GM18499 (cell line): Measurements from ENCODE around the gene GLB1L.

ENCODE experiments used
- ATAC-seq: cut with Tn5 transposase; IDR thresholded peaks from one replicate; pipeline ENCODE4 v1.9.1; 2021; ENCODE audit warnings: moderate number of reproducible peaks; ENCODE audit not compliant: insufficient read depth, unreplicated experiment

The GLB1L gene

DNA sequence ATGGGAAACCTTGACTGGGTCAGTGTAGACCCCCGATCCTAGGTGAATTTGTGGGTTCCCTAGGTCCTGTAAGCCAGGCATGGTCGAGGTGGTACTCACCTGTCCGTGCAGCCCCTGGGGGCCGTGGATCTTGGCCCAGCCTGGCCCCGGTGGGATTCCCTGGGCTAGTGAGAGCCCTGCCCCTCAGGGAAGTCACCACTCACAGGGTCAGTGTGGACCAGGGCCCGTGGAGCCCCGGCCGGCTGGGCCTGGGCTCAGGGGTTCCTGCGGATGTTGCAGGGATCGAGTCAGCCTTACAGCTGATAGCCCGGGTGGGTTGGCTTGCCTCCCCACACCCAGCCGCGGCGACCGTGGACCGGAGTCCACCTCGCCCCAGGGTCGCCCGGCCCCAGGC, 16.3 kb downstream of the GLB1L start:
- peak; percentile 2 for ATAC-seq

DNA sequence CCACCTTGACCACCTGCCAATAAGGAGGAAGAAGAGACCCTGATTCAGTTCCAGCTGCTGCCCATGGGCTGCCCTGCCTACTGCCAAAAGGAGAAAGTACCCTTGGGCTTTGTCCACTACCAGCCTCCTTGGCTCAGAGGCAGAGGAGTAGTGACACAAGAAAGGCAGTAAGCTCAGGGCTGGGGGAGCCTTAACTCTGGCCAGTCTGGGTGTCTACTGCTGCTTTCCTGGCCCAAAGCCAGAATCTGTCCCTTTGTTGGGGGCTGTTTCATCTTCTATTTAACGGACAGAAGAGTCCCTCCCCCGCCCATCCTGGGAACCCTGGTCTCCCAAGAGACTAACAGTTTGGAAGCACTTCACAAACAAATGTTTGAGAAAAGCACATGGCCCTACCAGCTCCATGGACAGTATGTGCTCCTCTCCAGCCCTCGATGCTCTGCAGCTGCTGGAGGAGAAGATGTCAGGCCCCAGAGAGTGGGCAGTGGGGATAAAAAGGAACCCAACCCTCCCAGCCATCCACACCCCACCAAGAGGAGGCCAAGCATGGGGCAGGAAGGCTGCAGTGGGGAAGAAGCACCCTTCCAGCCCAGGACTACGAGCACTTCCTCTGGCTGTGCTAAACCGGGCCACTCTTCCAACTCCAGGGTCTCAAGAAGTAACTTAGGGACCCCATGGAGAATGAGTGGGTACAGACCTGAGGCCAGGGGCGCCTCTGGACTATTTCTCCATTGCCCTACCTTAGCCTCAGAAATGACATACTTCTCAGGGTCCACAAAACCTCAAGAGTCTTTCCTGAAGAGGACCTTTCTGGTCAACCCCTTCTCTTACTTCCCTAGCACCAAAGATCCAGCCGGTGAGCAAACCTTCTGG, 17.0 kb downstream of the GLB1L start:
- no peak for ATAC-seq

DNA sequence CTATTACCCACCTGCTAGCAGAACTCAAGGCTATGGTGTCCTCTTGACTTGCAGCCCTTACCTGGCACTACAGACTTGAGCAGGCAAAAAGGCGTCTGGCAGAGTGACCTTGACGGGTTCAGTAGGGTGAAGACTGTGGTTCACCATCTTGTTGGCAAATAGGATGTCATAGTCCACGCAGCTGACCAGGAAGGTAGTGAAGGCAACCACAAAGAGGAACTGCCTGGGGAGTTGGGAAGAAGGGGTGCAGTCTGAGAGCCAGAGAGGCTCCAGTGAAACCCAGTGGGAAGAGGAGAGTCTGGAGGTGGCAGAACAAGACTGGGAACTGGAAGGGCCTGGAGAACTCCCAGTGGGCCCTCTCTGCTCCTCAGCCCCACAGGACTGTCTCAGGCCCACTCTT, 19.9 kb downstream of the GLB1L start:
- no peak for ATAC-seq

DNA sequence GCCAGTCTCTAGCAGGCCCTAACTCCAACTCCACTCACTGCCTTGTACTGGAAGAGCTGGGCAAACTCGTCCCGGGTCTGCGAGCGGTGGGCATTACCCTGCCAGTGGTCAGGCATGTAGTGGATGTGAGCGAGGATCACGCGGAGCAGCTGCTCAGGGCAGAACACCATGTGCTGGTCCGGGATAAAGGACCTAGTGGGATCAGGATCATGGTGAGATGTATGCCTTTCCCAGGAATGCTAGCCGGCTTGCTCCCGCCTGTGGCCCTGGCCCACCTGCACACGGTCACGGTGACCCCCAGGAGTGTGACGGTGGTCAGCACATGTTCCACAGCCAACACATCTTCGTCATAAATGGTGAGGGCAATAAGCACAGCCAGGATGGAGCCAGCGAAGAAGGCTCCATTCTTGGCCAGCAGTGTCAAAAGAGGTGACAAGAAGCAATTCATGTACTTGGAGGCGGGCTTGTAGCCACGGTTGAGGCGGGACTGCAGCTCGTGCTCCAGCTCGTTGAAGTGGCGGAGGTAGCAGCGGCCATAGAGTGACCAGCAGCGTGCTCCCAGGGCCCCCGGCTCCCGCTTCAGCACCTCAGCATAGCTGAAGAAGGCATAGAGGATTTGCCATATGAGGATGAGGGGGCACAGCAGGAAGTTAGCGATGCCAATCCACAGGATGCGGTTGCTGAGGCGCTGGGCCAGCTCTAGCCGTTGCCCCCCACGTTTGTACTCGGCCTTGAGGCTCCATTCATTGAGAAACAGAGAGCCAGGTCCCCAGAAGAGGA, 21.2 kb downstream of the GLB1L start:
- ATAC-seq, result no peak

DNA sequence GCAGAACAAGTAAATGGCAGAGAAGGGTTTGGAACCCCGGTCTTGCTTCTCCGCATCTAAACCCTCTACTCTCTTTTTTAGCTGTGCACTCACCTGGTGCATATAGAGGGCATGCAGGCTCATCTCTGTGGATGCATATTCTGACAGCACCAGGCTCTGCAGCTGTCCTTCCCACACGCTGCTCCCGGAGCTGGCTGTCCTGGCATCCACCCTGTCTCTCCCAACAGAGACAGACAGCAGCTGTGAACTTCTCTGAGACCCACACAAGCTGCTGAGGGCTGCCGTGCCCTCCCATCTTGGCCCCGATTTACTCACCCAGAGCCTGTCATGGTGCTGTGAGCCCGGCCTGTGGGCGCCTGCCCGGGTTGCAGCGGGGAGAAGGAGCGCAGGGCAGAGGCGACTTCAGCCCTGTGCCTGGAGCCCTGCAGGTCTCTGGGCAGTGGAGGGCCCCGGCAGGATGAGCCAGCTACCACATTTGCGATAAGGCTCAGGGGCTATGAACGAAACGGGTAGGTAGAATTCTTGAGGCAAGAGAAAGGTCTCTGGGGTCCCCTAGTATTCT, 23.2 kb downstream of the GLB1L start:
- no peak for ATAC-seq

DNA sequence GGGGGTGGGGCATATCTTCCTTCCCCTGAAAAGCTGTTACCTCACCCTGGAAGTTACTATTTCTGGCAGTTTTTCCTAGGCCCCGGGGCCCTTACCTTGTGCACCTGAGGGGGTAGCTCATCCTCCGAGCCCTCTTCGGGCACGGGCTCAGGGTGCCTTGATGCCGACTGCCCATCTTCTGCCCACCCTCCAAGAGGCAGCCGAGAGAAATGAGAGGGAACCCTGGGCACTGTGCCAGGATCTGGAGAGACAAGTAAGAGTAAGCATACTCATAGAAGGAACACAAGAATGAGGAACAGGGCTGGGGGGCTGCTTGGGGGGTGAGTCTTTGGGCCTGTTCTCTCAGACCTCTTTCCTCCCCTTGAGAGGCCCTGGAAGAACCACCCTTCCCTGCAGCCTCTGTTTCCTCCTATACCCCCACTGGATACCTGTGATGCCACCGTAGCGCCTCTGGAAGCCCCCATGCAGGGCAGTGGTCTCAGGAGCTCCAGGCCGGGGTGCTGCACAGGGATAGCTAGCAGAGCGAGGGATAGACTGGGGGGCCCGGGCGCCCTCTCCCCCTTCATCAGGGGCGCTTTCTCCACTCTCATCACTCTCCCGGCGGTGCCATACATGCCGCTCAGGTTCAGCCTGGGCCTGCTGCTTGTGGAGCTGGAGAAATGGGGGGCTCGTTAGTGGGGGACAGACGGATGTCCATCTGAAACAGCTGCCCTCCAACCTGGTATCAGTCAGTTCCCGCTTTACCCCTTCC, 24.4 kb downstream of the GLB1L start:
- no peak for ATAC-seq

DNA sequence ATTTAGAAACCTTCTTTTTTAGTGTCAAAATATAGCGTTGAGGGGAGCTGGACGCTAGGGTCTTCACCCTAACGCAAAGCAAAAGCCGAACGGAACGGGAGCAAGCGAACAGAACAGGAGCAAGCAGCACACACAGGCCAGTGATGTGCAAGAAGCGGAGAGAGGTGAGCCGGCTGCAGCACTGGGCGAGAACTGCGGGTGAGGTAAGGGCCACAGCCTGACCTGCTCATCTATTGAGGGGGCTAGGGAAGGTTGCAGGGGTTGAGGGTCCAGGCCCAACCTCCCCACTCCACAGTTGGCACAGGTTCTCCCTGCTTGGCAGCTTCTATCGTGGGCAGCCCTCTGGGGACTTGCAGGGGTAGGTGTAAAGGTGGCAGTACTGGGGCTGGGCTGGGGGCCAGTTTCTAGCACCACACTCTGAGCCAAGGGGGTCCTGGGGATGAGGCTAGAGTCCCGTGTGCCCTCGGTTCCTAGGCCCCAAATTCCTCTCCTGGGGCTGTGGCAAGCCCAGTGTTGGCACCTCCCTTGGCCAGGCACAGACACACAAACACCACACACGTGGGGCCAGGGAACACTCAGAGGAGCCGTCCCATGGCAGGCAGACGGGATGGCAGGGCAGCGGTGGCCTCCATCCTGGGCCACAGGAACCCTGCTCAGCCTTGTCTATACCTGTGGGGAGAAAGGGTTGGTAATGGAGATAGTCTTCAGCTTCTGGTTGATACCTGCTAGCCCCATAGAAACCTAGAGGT, 25.3 kb downstream of the GLB1L start:
- no peak for ATAC-seq

DNA sequence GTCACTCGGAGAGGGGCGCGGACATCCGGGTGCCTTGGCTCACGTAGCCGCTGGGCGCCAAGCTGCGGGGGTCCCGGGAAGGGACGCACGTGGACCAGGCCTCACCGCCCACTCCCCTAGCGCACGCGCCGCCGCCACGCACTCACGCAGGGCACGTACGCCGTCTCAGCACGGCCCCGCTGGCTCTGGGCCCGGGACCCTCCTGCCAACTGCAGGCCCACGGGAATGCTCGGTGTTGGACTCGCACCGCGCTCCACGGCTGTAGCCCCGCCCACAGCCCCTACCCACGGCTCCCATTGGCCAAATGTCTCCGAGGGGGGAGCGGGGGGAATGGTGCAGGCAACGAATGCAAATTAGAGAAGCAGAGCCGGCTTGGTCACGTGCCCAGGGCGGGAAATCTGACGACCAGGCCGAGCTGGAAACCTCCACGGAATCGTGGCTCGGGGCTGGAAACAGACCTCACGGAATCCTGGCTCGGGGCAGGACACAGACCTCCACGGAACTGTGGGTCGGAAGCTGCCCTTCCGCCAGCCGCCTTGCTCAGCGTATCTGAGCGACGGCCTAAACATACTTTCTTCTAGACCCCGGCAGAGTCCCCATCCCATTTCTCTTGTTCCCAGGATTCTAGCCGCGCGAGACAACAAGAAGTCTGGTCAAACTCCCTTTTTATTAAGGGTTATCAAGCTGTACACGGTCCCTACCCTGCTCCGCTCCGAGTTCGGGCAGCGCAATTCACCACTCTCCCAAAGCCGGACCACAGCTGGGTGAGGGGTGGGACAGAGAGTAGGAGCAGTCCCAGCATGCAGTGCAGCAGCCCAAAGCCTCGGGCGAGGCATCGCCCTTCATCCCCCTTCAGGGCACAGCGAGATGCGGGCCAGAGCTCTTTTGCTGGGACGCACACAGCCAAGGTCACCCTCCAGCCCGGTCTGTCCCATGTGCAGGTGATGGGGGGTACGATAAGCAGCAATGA, 26.2 kb downstream of the GLB1L start, which contains the start of gene ABCB6:
Gene ABCB6 (minus strand): TSS at position 227 of the 970 bp plus-strand sequence. CDS start 285 bp downstream, outside the sequence.
- peak; percentile 35 for ATAC-seq

DNA sequence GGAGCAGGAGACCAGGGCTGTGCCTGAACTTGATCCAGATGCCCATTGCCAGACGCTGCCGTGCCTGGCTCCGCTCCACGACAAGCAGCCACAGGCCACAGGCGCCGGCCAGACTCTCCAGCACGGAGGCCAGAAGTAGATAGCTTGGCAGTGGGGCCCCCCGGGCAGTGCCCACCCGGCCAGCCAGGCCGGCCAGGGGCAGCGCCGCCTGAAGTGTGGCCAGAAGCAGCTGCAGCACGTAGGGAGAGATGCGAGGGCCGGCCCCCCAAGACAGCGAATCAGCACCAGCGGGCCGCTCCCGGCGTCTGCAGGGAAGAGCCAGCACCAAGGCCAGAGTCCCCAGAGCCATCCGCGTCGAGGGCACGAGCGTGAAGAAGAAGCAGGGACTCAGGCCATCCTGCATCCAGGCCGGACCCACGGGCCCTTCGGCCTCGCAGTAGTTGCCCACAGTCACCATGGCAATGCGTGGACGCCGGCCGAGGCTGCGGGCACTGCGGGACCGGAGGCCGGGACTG, 27.0 kb downstream of the GLB1L start:
- ATAC-seq, result peak; percentile 11

DNA sequence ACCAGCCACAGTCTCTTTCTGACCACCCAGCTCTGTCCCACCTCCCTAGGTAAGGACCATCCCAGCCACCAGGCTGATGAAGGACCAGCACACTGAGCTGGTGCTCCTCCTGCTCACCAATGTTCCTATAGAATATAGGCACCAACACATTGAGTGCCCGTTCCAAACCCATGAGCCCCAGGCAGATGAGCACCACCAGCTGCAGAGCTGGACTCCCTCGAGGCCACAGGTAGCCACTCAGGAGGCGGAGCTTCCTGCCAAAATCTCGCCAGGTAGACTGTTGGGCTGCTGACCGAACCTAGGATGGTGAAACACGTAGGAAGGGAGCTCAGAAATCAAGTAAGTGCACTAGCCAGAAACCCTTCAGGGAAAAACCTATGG, 28.7 kb downstream of the GLB1L start:
- no peak for ATAC-seq

DNA sequence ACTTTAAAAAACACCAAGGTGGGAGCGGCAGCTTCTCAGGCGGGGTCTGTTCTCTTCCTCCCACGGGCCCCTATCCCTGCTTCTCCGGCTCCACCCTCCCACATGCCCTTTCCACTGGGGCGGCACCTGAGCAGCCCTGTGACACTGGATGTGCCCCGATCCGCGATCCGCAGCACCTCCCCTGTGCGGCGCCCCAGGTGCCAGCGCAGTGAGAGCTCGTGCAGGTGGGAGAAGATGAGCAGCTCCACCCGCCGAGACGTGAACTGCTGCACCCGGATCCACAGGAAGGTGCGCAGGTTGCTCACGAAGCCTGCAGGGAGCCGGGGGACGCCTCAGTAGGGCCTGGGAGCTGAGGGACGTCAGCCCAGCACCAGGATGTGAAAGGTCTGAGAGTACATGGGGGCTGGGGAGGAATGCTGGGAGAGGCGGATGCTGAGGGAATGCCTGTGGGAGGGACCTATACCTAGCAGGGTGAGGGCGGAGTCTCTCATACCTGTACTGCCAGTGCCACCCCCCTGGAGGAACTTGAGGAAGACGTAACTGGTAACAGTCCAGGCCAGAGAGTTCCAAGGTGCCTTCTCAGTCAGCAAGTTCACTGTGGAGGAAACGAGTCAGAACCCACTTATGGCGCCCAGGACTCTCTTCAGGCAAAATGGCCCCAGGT, 29.2 kb downstream of the GLB1L start:
- no peak for ATAC-seq

DNA sequence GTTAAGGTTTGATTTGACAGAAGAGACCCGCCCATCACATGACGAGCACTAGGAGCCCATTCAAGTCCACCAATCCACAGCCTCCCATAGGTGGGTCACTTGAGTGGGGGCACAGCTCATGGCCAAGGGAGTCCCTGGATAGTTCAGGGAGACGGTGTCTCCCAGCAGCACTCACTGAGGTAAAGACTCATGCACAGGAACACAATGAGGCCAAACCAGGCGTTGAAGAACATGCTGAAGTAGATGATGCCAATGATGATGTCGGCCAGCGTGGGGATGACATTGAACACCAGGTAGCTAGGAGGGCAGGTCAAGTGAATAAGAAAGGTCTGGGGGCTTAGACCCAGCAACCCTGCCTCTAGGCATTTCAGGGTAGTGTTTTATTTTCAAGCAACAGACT, 30.5 kb downstream of the GLB1L start:
- ATAC-seq, result no peak

DNA sequence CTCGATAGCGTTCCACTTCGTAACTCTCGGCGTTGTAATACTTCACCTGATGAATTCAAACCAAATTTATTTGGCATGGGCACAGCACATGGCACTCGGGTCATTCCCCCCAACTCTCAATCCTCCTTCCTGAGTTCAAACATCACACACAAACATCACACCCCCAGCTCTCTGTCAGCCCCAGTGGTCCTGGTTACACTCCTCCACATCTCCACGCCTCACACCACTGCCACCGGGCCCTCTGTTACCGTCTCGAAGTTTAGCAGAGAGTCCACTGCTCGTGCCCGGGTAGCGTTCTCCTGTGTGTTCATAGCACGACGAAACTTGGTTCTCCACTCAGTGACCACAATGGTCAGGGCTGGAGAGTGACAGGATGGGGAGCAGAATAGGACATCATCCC, 31.1 kb downstream of the GLB1L start:
- ATAC-seq, result no peak

DNA sequence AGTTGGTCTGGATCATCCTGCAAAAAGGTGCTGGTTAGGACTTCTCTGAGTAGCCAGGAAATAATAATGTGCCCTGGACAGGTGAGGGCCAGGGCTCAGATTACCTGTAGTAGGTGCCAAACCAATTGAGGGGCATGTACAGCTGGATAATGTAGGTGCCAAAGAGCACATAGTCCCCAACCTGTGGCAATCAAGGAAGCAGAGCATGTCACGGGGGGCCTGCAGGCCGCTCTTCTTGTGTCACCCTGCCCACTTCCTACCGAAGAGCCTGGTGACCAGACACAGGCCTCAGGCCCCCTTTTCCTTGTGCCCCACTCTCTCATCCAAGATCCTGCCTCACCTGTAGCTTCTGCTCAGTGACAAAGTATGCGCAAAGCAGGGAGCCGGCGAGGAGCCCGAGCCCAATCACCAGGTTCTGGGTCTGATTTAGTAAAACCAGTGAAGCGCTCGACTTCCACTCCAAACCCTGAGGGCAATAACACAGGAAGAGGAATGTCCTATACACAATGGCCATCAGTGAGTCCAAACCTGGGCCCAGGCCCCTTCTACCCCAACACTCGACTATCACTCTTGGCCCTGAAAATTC, 31.7 kb downstream of the GLB1L start:
- ATAC-seq, result no peak

DNA sequence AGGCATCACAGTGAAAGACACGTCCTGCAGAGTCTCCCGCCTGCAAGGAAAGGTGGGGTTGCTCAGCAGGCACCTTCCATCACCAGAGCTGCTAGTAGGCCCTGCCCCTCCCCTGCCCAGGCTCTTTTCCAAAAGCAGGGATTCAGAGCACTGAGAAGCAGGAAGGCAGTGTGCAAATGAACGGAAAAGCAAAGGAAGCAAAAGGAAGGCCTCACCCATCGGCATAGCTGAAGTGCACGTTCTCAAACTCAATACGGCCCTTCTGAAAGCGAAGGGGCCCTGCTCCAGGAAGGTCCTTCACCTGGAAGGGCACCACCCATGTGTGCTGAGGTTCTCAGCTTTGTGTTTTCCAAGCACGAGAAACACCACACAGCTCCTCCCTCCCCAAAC, 32.2 kb downstream of the GLB1L start:
- no peak for ATAC-seq

DNA sequence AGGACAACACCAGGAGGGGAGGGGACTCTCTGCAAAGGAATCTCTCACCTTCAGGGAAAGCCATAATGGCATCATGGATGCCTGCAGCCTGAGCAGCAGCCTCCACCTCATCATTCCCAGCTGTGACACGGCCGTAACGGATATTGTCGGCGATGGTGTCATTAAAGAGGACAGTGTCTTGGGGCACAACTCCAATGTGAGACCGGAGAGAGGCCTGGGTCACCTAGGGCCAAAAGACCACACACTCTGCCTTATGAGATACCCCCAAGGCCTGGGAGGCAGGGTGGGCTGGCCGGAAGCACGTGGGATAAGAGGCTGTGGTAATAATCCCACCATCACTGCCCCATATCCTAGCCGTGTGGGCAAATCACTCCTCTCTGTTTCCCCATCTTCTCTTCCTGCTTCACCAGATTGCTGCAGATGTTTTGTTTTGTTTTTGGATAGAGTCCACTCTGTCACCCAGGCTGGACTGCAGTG, 34.3 kb downstream of the GLB1L start:
- no peak for ATAC-seq

DNA sequence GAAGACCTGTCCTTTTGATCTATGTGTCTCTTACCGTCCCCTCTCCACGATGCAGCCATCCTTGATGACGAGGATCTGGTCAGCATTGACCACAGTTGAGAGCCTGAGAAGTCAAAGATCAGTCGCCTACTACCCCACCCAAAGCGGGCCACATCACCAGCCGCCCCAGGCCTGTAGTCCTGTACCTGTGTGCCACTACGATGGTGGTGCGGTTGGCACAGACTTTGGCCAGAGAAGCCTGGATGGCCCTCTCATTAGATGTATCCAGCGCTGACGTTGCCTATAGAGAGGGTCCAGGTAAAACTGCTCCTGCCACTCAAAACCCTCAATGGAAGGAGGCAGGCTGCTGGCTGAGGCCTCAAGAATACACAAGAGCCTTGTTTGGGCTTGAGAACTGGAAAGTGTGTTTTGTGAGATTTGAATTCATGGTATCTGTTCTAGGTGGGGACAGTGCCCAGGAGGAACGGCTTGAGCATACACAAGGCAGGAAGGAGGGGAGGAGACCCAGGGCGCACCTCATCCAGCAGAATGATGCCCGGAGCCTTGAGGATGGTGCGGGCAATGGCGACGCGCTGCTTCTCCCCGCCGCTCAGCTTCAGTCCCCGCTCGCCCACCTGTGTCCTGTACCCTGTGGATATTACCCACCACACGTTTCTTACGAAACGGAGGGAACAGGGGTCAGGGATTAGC, 34.9 kb downstream of the GLB1L start:
- ATAC-seq, result no peak
